GM12874 (cell line): Measurements from ENCODE around the gene LINGO1.

Experiments used
- TF ChIP-seq, protein P1 (sequence below): IDR thresholded peaks from 2 replicates; pipeline ENCODE4 v1.5.1; 2011; ENCODE audit warnings: low read depth, mild to moderate bottlenecking, control low read depth, low read length, moderate library complexity; ENCODE audit not compliant: insufficient read depth

LINGO1 gene

DNA sequence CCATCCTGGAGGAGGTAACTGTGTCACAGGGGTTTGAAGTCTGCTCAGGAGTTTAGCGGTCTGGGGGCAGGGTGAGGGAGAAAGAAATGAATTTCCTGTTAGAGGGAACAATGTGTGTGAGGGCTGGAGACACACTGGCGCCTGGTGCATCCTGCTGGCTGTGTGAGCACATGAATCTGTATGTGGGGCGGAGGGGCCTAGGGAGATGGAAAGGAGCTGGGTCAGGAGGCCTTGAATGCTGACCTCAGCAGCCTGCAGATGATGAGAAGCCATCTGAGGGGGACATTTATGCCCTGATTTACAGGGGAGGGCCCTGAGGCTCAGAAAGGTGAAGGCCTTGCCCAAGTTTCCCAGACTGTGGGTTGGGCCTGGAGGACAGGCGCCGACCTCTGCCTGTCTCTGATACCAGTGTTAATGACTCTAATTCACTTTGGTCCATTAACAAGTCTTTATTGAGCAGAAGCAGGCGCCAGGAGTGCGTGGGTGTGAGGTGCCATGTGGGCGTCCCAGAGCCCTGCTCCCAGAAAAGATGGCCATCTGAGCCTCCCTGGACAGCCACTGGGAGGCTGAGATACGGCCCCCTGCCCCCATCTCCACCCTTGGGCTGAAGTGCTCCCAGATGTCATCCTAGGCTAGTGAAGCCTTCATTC is 34.8 kb downstream of the LINGO1 start:
- TF ChIP-seq, protein P1, sequence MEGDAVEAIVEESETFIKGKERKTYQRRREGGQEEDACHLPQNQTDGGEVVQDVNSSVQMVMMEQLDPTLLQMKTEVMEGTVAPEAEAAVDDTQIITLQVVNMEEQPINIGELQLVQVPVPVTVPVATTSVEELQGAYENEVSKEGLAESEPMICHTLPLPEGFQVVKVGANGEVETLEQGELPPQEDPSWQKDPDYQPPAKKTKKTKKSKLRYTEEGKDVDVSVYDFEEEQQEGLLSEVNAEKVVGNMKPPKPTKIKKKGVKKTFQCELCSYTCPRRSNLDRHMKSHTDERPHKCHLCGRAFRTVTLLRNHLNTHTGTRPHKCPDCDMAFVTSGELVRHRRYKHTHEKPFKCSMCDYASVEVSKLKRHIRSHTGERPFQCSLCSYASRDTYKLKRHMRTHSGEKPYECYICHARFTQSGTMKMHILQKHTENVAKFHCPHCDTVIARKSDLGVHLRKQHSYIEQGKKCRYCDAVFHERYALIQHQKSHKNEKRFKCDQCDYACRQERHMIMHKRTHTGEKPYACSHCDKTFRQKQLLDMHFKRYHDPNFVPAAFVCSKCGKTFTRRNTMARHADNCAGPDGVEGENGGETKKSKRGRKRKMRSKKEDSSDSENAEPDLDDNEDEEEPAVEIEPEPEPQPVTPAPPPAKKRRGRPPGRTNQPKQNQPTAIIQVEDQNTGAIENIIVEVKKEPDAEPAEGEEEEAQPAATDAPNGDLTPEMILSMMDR, result no peak

DNA sequence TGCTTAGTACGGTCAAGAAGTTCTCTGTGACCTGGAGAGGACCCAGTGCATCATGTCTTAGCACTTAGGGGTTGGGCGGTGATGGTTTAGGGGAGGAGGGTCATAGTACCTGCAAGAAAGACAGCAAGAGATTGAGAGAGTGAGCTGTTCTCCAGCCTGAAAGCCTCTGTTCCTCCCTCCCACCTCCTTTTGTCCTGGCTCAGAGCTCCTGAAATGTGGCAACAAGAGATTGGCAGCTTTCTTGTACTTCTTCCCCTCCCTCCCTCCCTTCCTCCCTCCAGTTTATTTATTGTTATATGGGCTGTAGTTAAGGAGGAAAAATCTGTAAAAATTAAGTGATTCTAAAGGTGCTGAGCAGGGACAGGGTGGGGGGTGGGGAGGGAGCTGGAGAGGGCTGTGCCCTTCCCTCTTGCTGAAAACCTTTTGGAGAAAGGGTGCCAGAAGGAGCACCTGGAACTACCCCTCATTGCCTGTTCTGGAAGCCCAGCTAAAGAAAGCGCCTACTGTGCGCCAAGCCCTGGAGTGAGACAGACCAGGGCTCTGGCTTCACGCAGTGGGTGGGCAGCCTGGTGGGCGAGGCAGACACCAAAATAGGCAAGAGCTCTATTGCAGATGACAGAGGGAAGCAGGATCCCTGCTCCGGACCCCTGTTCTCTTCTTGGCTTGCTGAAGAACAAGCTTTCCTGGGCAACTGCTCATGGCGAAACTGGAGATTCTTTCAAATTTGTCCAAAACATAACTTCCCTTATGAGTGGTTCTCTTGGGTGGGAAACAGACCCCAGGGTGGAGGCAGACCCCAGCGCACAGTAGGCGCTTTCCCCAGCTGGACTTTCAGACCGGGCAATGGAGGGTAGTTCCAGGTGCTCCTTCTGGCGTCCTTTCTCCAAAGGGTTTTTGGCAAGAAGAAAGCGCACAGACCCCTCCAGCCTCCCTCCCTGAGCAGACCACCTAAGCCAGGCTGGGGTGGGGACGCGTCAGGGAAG is 35.6 kb downstream of the LINGO1 start:
- TF ChIP-seq, protein P1, result no peak

DNA sequence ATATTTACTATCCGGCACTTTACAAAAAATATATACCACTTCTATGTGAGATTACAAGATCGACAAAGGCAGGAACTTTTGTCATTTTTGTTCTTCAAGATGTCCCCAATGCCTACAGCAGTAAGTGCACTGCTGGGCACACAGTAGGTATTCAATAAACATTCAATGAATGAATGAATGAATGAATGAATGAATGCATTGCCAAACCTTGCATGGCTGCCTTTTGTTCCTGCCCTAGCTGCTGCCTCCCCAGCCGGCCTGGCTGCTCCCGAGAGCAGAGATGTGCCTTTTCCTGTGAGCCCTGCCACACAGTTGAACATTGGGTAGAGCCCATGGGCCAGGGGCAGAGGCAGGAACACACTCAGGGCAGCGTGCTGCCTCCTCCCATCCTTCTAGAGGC is 37.5 kb downstream of the LINGO1 start:
- TF ChIP-seq, protein P1, result no peak

DNA sequence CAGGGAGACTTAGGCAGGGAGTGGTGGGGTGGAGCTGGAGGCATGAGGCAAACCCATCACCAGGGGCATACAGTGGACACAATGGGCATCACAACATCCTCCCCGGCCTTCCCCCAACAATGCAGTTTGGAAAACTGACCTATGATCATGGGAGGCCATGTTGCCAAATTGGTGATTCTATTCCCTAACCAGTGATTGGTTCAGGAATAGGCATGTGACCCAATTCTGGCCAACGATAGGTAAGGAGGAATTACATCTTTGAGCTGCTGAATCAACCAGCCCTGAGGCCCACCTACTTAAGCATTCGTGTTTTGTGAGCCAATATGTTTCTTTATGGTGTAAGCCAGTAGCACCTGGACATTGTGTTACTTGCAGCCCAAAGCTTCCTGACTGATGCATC is 40.0 kb downstream of the LINGO1 start:
- TF ChIP-seq, protein P1, result no peak

DNA sequence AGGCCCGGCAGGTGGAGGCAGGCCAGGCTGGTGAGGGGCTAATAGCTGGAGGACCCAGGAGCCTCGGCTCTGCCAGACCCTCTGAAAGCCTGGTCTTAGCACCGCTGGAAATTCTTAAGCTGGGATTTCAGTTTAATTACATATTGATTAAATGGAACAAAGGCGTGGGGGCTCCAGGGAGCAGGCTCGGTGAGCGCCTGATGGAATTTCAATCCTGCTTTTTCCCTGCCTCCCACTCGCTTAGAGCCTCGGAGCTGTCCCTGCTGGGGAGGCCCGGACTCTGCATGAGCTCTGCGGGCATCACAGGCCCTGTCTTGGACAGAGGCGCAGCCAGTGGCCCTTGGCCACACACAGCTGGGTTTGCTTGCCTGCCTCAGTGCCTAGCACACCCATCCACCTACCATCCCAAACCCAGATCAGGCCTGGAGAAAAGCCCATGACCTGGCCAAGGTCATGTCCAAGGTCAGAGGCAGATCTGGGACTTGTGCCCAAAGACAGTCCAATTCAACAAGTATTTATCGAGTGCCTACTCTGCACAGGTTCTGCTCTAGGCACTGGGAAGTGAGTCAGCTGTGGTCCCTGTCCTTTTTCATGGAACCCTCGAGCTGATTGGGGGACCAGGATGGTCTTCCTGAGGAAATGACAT is 40.6 kb downstream of the LINGO1 start:
- TF ChIP-seq, protein P1, result no peak

DNA sequence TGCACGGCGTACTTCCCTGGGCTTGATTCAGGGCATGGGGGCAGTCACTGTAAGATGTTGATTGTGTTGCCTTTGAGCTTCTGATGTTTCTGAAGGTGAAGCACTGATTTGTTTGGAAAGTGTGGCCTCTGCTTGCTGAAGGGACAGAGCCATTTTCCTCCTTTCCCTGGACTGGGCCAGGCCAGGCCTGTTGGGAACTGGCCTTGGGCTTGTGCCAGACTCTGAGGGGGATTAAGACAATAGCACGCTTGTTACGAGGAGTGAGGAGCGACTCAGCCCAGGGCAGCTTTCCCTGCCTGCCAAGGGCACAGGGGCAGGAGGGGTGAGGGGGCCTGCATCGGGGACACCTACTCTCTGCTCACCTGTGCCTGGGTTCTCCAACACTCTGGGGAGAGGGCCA is 42.9 kb downstream of the LINGO1 start:
- TF ChIP-seq, protein P1, result no peak

DNA sequence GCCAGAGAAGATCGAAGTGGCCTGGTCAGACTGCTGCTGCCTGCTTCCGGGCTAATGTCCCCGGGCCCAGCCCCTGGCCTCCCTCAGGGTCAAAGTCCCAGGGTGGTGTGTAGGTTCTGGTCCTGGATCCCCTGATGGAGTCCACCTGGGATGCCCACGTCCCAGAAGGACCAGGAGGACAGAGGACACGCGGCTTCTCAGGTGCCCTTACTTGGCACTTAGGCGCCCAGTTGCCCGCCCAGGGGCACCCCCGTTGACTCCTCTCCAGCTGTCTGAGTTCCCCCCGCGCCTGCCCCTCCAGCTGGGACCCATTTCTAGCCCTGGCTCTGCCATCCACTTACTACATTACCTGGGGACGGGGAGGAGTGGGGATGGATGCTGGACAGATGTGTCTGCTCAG is 44.6 kb downstream of the LINGO1 start:
- TF ChIP-seq, protein P1, result no peak
